NT2/D1 (cell line): ENCODE measurements around the gene WDR27.

Experiments
- YY1 ChIP-seq: IDR thresholded peaks from 2 replicates; pipeline ENCODE4 v1.6.1; 2011; ENCODE audit not compliant: insufficient read length, insufficient read depth
- ZNF274 ChIP-seq: IDR thresholded peaks from 2 replicates; pipeline ENCODE4 v1.6.1; 2011; ENCODE audit warnings: mild to moderate bottlenecking, low read depth, low read length

DNA sequence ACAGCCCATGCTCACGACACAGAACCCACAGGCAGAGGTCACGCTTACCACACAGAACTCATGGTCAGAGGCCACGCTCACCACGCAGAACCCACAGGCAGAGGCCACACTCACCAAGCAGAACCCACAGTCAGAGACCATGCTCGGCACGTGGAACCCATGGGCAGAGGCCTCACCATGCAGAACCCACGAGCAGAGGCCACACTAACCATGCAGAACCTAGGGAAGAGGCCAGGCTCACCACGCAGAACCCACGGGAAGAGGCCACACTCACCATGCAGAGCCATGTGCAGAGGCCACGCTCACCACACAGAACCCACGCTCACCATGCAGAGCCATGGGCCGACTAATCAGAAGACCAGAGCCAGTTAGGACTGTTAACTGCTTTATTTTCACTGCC lies 245.0 kb downstream of the WDR27 start:
- TF ChIP-seq ZNF274 = no peak
- no peak for TF ChIP-seq YY1
